Liver (tissue), 9 donors: Measurements from ENCODE around the gene SNX17. TPM values are rescaled to one million over a fixed set of nuclear protein-coding genes. Genes with fewer than 3 reads are reported as not detected.

Source experiments
- DNase-seq: peaks from one replicate; pipeline ENCODE4 v3.0.0-alpha.2; 2017; ENCODE audit warnings: low spot score
- H3K27ac ChIP-seq, 2 donors: one replicate each; pipeline ENCODE4 v1.7.0; 2013; ENCODE audit warnings: inconsistent platforms in 2 of 2, low read length in 2 of 2, control low read depth in 1 of 2, low read depth in 1 of 2, mild to moderate bottlenecking in 1 of 2
- H3K27me3 ChIP-seq, 4 donors: one replicate each; pipeline versions ENCODE4 v1.6.1 to v1.7.0; 2013; ENCODE audit warnings: low read length in 3 of 4, inconsistent platforms in 1 of 4, mild to moderate bottlenecking in 1 of 4, moderate library complexity in 1 of 4; ENCODE audit not compliant: control insufficient read depth in 4 of 4, insufficient read depth in 4 of 4
- H3K36me3 ChIP-seq, 4 donors: one replicate each; pipeline versions ENCODE4 v1.6.1 to v1.7.0; 2013; ENCODE audit warnings: low read length in 3 of 4, mild to moderate bottlenecking in 3 of 4, low read depth in 1 of 4, moderate library complexity in 1 of 4; ENCODE audit not compliant: control insufficient read depth in 4 of 4, insufficient read depth in 3 of 4
- H3K4me1 ChIP-seq, 4 donors: one replicate each; pipeline versions ENCODE4 v1.6.1 to v1.7.0; 2013; ENCODE audit warnings: low read length in 3 of 4, mild to moderate bottlenecking in 3 of 4, moderate library complexity in 1 of 4; ENCODE audit not compliant: control insufficient read depth in 4 of 4, insufficient read depth in 4 of 4
- H3K4me3 ChIP-seq, 3 donors: one replicate each; pipeline versions ENCODE4 v1.6.1 to v1.7.0; 2013; ENCODE audit warnings: low read length in 3 of 3, control low read depth in 1 of 3, low read depth in 1 of 3, mild to moderate bottlenecking in 1 of 3
- H3K9ac ChIP-seq, 2 donors: one replicate each; pipeline ENCODE4 v1.7.0; 2013; ENCODE audit warnings: low read length in 2 of 2, mild to moderate bottlenecking in 2 of 2, moderate library complexity in 2 of 2, control low read depth in 1 of 2, low read depth in 1 of 2
- H3K9me3 ChIP-seq, 4 donors: one replicate each; pipeline versions ENCODE4 v1.6.1 to v1.7.0; 2013; ENCODE audit warnings: low read length in 3 of 4; ENCODE audit not compliant: control insufficient read depth in 4 of 4
- EGR1 ChIP-seq, 2 donors: IDR thresholded peaks; 2 replicates each; pipeline ENCODE4 v1.6.1; 2016 to 2018; ENCODE audit warnings: antibody characterized with exemption in 2 of 2, low read depth in 2 of 2
- FOXA1 ChIP-seq: IDR thresholded peaks from 2 replicates; pipeline ENCODE4 v1.6.1; 2016; ENCODE audit warnings: antibody characterized with exemption
- FOXA2 ChIP-seq: IDR thresholded peaks from 2 replicates; pipeline ENCODE4 v1.6.1; 2016; ENCODE audit warnings: antibody characterized with exemption
- GABPA ChIP-seq, 2 donors: IDR thresholded peaks in 1 of 2; conservative IDR thresholded peaks in 1 of 2; 2 replicates each; pipeline ENCODE4 v1.6.1; 2016; ENCODE audit warnings: antibody characterized with exemption in 2 of 2, mild to moderate bottlenecking in 1 of 2, moderate library complexity in 1 of 2
- HNF4A ChIP-seq, 2 donors: conservative IDR thresholded peaks; 2 replicates each; pipeline ENCODE4 v1.6.1; 2016; ENCODE audit warnings: antibody characterized with exemption in 2 of 2, mild to moderate bottlenecking in 2 of 2
- HNF4G ChIP-seq: IDR thresholded peaks from 2 replicates; pipeline ENCODE4 v1.6.1; 2016; ENCODE audit warnings: antibody characterized with exemption
- JUND ChIP-seq, 2 donors: IDR thresholded peaks; 2 replicates each; pipeline ENCODE4 v1.6.1; 2016; ENCODE audit warnings: antibody characterized with exemption in 2 of 2
- NR2F2 ChIP-seq: IDR thresholded peaks from 2 replicates; pipeline ENCODE4 v1.6.1; 2016; ENCODE audit warnings: antibody characterized with exemption
- RAD21 ChIP-seq, 2 donors: IDR thresholded peaks; 2 replicates each; pipeline ENCODE4 v1.6.1; 2016; ENCODE audit warnings: antibody characterized with exemption in 2 of 2, mild to moderate bottlenecking in 2 of 2
- RXRA ChIP-seq, 2 donors: IDR thresholded peaks; 2 replicates each; pipeline ENCODE4 v1.6.1; 2017 to 2018; ENCODE audit warnings: antibody characterized with exemption in 2 of 2, mild to moderate bottlenecking in 1 of 2
- SP1 ChIP-seq: IDR thresholded peaks from 2 replicates; pipeline ENCODE4 v1.6.1; 2018; ENCODE audit warnings: antibody characterized with exemption, mild to moderate bottlenecking
- TAF1 ChIP-seq: conservative IDR thresholded peaks from 2 replicates; pipeline ENCODE4 v1.6.1; 2016; ENCODE audit warnings: antibody characterized with exemption, mild to moderate bottlenecking
- YY1 ChIP-seq: IDR thresholded peaks from 2 replicates; pipeline ENCODE4 v1.6.1; 2016; ENCODE audit warnings: antibody characterized with exemption, mild to moderate bottlenecking
- WGBS: extraction: QIAGEN DNeasy Blood & Tissue Kit; methylation state at CpG from one replicate; pipeline ENCODE4 v1.1.7; 2013; 5-methylcytosine and 5-hydroxymethylcytosine counted together
- polyA plus RNA-seq, 2 donors: library from polyadenylated mRNA; stranded (reverse) in 1 of 2; unstranded in 1 of 2; fragments of 200-250 nt in 1 of 2; fragments of >200 nt in 1 of 2; fragmentation: Nextera tagmentation in 1 of 2; extraction: Ambion mirVana in 1 of 2; gene quantifications; one replicate each; pipeline versions ENCODE4 v1.2.1 to v1.2.3, GENCODE V29; 2013 to 2015
- total RNA-seq, 2 donors: library from RNA; depleted of rRNA; stranded (reverse); fragments of >200 nt; gene quantifications; one replicate each; pipeline ENCODE4 v1.2.3, GENCODE V29; 2014
- TF ChIP-seq, protein P1 (sequence below): IDR thresholded peaks from 2 replicates; pipeline ENCODE4 v1.6.1; 2016; ENCODE audit warnings: antibody characterized with exemption, mild to moderate bottlenecking
- TF ChIP-seq, protein P2 (sequence below): fragments of 150-350 bp; IDR thresholded peaks from 2 replicates; pipeline ENCODE4 v1.5.1; 2017; ENCODE audit warnings: improper control_type of control experiment, low read depth, low read length; ENCODE audit not compliant: missing input control
- TF ChIP-seq, protein P3 (sequence below): IDR thresholded peaks from 2 replicates; pipeline ENCODE4 v1.6.1; 2016; ENCODE audit warnings: antibody characterized with exemption
- TF ChIP-seq, protein P4 (sequence below): IDR thresholded peaks from 2 replicates; pipeline ENCODE4 v1.6.1; 2016; ENCODE audit warnings: antibody characterized with exemption
- TF ChIP-seq, protein P5 (sequence below): IDR thresholded peaks from 2 replicates; pipeline ENCODE4 v1.6.1; 2016; ENCODE audit warnings: antibody characterized with exemption
- donor health status: healthy.
- donor health status: healthy.
- donor health status: healthy.
- donor health status: healthy.
- donor health status: healthy.

The SNX17 gene
- total and polyA plus RNA-seq, 4 donors, result 53.7 to 65.3 (median 59.1) TPM

DNA sequence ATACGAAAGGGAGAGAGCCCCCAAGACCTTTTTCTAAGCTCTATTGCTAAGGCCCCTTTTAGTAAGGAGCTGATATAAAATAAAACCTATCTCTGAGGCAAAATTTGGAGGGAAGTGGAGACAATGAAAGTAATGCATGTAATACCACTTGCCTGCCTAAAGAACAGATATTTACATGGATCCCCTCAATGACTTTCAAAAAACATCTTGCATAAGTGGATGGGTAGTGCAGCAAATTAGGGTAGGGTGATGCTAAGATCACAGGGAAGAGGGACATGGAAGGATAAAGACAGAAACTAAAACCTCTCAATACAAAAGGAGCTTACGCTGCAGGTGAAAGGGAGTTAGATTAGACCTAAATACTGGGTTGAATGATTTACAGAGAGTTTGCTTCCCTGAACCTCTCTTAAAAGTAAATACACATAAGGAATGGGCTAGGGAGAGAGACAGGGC is 9.0 kb downstream of the SNX17 start:
- no peak for DNase-seq
- Histone ChIP-seq H3K9me3 (no peaks in the 10 kb centered on the region), H3K27me3 (no peaks in the 10 kb centered on the region), H3K9ac (peak overlapping the region; percentile 47 to 99), H3K36me3 (peaks cover 16 to 52% (median 26%) of the 10 kb centered on the region in 4 donors), H3K27ac (peak overlapping the region; percentile 94 to 97), H3K4me1 (peaks cover 7 to 53% (median 45%) of the 10 kb centered on the region in 4 donors), H3K4me3 (peak overlapping the region; percentile 57 to 86 (median 75))
- TF ChIP-seq, protein P1, sequence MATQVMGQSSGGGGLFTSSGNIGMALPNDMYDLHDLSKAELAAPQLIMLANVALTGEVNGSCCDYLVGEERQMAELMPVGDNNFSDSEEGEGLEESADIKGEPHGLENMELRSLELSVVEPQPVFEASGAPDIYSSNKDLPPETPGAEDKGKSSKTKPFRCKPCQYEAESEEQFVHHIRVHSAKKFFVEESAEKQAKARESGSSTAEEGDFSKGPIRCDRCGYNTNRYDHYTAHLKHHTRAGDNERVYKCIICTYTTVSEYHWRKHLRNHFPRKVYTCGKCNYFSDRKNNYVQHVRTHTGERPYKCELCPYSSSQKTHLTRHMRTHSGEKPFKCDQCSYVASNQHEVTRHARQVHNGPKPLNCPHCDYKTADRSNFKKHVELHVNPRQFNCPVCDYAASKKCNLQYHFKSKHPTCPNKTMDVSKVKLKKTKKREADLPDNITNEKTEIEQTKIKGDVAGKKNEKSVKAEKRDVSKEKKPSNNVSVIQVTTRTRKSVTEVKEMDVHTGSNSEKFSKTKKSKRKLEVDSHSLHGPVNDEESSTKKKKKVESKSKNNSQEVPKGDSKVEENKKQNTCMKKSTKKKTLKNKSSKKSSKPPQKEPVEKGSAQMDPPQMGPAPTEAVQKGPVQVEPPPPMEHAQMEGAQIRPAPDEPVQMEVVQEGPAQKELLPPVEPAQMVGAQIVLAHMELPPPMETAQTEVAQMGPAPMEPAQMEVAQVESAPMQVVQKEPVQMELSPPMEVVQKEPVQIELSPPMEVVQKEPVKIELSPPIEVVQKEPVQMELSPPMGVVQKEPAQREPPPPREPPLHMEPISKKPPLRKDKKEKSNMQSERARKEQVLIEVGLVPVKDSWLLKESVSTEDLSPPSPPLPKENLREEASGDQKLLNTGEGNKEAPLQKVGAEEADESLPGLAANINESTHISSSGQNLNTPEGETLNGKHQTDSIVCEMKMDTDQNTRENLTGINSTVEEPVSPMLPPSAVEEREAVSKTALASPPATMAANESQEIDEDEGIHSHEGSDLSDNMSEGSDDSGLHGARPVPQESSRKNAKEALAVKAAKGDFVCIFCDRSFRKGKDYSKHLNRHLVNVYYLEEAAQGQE, result no peak
- TF ChIP-seq GABPA (IDR thresholded peaks at IDR 0.05 in 1 of 2, conservative IDR thresholded peaks at IDR 0.05 in 1 of 2) (no peak), JUND (IDR thresholded peaks at IDR 0.05) (no peak), NR2F2 (no peak), RAD21 (IDR thresholded peaks at IDR 0.05) (peak in 1 of 2 donors; percentile 7), FOXA2 (peak; percentile 75)
- TF ChIP-seq, protein P2, sequence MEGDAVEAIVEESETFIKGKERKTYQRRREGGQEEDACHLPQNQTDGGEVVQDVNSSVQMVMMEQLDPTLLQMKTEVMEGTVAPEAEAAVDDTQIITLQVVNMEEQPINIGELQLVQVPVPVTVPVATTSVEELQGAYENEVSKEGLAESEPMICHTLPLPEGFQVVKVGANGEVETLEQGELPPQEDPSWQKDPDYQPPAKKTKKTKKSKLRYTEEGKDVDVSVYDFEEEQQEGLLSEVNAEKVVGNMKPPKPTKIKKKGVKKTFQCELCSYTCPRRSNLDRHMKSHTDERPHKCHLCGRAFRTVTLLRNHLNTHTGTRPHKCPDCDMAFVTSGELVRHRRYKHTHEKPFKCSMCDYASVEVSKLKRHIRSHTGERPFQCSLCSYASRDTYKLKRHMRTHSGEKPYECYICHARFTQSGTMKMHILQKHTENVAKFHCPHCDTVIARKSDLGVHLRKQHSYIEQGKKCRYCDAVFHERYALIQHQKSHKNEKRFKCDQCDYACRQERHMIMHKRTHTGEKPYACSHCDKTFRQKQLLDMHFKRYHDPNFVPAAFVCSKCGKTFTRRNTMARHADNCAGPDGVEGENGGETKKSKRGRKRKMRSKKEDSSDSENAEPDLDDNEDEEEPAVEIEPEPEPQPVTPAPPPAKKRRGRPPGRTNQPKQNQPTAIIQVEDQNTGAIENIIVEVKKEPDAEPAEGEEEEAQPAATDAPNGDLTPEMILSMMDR, result no peak
- 54% methylated on average over 2 of the region's 2 CpGs for WGBS

DNA sequence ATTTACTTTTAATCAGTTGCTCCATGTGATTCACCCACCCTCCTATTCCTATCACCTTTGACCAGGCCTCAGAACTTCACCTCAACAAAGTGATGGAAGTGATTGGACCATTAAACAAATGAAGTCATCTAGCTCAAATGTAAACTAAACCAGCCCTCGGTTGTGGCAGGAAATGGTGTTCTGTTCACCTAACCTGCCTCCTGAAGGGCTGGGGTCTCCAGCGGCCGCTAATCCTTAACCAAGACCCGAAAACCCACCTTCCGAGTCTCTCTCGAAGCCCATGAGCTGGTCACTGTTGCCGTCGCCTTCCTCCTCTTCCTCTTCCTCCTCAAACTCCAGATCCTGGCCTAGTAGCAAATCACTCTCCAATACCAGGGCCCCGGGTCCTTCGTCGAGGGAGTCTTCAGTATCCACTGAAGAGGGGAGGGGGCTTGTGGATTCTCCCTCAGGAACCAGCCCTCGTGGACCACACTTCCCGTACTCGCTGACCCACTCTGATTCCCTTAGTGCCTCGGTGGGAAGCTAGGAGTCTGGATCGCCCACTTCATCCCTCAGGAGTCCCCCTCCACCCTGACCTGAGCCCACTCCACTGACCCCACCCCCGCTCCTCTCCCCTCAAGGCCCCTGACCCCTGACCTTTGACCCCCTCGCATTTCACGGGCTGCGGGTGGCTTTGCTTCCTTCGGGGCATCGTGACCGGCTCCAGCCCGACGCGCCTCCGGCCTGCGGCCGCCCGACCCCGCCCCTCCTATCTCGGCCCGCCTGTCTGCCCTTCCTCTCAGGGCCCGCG is 9.6 kb downstream of the SNX17 start:
- peak; percentile 75 for DNase-seq
- Histone ChIP-seq H3K9ac (peak overlapping the region; percentile 61 to 99), H3K4me3 (peak overlapping the region; percentile 57 to 86 (median 75)), H3K36me3 (peaks cover 11 to 52% (median 26%) of the 10 kb centered on the region in 4 donors), H3K4me1 (peaks cover 7 to 53% (median 45%) of the 10 kb centered on the region in 4 donors), H3K27me3 (no peaks in the 10 kb centered on the region), H3K27ac (peak overlapping the region; percentile 94 to 97), H3K9me3 (no peaks in the 10 kb centered on the region)
- WGBS, result 1% methylated on average over 35 of the region's 35 CpGs
- TF ChIP-seq, protein P1, result no peak
- TF ChIP-seq FOXA1, result no peak
- peak; percentile 75 for TF ChIP-seq NR2F2
- TF ChIP-seq, protein P3, sequence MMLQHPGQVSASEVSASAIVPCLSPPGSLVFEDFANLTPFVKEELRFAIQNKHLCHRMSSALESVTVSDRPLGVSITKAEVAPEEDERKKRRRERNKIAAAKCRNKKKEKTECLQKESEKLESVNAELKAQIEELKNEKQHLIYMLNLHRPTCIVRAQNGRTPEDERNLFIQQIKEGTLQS, result no peak
- TF ChIP-seq GABPA (IDR thresholded peaks at IDR 0.05 in 1 of 2, conservative IDR thresholded peaks at IDR 0.05 in 1 of 2), result peak in 1 of 2 donors; percentile 64
- peak; percentile 54 to 67 for TF ChIP-seq RXRA (IDR thresholded peaks at IDR 0.05)
- TF ChIP-seq, protein P4, sequence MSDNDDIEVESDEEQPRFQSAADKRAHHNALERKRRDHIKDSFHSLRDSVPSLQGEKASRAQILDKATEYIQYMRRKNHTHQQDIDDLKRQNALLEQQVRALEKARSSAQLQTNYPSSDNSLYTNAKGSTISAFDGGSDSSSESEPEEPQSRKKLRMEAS, result peak; percentile 54
- TF ChIP-seq YY1, result peak; percentile 89
- TF ChIP-seq SP1, result peak; percentile 74
- peak in 1 of 2 donors; percentile 1 for TF ChIP-seq RAD21 (IDR thresholded peaks at IDR 0.05)
- TF ChIP-seq FOXA2, result no peak
- peak; percentile 46 for TF ChIP-seq TAF1
- TF ChIP-seq HNF4G, result peak; percentile 11
- TF ChIP-seq, protein P5, sequence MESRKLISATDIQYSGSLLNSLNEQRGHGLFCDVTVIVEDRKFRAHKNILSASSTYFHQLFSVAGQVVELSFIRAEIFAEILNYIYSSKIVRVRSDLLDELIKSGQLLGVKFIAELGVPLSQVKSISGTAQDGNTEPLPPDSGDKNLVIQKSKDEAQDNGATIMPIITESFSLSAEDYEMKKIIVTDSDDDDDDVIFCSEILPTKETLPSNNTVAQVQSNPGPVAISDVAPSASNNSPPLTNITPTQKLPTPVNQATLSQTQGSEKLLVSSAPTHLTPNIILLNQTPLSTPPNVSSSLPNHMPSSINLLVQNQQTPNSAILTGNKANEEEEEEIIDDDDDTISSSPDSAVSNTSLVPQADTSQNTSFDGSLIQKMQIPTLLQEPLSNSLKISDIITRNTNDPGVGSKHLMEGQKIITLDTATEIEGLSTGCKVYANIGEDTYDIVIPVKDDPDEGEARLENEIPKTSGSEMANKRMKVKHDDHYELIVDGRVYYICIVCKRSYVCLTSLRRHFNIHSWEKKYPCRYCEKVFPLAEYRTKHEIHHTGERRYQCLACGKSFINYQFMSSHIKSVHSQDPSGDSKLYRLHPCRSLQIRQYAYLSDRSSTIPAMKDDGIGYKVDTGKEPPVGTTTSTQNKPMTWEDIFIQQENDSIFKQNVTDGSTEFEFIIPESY, result no peak
- TF ChIP-seq EGR1 (IDR thresholded peaks at IDR 0.05; ENCODE audit: low read depth in 2 of 2), result no peak
- peak; percentile 60 to 72 for TF ChIP-seq JUND (IDR thresholded peaks at IDR 0.05)
- peak; percentile 61 to 65 for TF ChIP-seq HNF4A (conservative IDR thresholded peaks at IDR 0.05)
